ENCODE results near the gene SEPHS2. TPM values are rescaled to one million over a fixed set of nuclear protein-coding genes. Genes with fewer than 3 reads are reported as not detected.

Gene SEPHS2
- total and polyA plus RNA-seq, 4 experiments from 2014 or later = 42.0 to 65.9 (median 50.4) TPM

DNA sequence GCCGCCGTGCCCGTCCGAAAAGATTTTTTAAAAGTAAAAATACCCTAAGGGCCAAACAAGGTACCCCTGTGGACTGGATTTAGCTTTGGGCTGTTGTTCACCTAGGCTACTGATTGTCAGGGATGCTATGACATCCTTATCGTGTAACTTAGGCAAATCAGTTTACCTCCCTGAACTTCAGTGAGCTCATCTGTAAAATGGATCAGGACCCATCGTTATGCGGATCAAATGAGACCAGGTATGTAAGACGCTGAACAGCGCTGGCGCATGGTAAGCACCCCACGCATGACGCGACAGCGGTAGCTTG lies 38.9 kb downstream of the SEPHS2 start:
- peak overlapping the region; percentile 91 to 100 (median 97) for H3K4me3 Mint-ChIP-seq
- intact Hi-C loops (cut with micrococcal nuclease) = loop anchor here (1.0 to 10.0 kb wide), 4 partner anchors 28 to 282 kb away; partner anchors contain the start of genes MAPK3 and TBC1D10B
- Histone ChIP-seq H3K27ac (ENCODE audit: low read depth, low read length) (peak overlapping the region; percentile 59), H3K4me3 (ENCODE audit: low read length in 2 of 2) (peak overlapping the region; percentile 42 to 65), H3K4me1 (ENCODE audit: insufficient read depth, low read length) (peaks cover 24% of the 10 kb centered on the region), H3K27me3 (ENCODE audit: insufficient read depth, low read length) (no peaks in the 10 kb centered on the region), H3K36me3 (ENCODE audit: insufficient read depth, low read length) (no peaks in the 10 kb centered on the region), H3K9me3 (ENCODE audit: control insufficient read depth in 1 of 2, low read length in 2 of 2) (no peaks in the 10 kb centered on the region)
- H3K27ac Mint-ChIP-seq = peak overlapping the region; percentile 88 to 95 (median 93)
- ChIA-PET CTCF (ENCODE audit: partially characterized antibody) (interaction anchor here (0.6 to 5.3 kb wide), 11 partner anchors 11 to 315 kb away, joined by 3 to 41 read pairs (median 5); partner anchors contain the start of genes DCTPP1, SEPTIN1, TBC1D10B and TBX6), POLR2A (ENCODE audit: partially characterized antibody) (interaction anchor here (0.6 to 23.0 kb wide), 21 partner anchors 9 to 341 kb away, joined by 3 to 540 read pairs (median 9); partner anchors contain the start of genes ALDOA, CD2BP2, CORO1A and DCTPP1)
- H3K27me3 Mint-ChIP-seq = no peaks in the 10 kb centered on the region
- H3K4me1 Mint-ChIP-seq = peaks cover 18 to 31% (median 23%) of the 10 kb centered on the region in 4 donors
- no peak for DNase-seq
- H3K9me3 Mint-ChIP-seq = peaks cover 0 to 1% (median 0%) of the 10 kb centered on the region in 8 donors
- H3K36me3 Mint-ChIP-seq = peaks cover 0 to 3% of the 10 kb centered on the region in 2 donors

DNA sequence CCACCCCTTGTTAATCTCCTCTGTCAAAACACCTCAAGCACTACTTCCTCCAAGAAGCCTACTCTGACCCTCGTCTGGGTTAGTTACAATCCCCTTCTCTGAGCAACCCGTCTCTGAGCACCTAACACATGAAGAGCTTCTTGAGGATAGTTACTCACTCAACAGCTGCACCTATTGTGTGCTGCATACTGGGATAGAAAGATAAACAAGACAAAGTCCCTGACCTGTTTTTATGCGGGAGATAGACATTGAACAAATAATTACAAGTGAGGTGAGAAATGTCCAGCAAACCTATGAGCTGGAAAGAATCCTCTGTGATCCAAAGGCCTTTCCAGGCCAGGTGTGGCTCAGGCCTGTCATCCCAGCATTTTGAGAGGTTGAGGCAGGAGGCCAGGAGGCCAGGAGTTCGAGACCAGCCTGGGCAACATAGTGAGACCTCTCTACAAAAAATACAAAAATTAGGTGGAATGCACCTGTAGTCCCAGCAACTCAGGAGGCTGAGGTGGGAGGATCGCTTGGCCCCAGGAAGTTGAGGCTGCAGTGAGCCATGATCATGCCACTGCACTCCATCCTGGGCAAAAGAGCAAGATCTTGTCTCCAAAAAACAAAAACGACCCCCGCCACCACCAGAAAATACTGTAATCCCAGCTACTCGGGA lies 43.8 kb downstream of the SEPHS2 start:
- H3K27ac ChIP-seq (ENCODE audit: low read depth, low read length) = no peak overlapping the region
- peaks cover 23% of the 10 kb centered on the region for H3K4me1 ChIP-seq (ENCODE audit: insufficient read depth, low read length)
- Mint-ChIP-seq H3K27me3 (no peaks in the 10 kb centered on the region), H3K4me3 (peak overlapping the region; percentile 30 to 97 (median 89)), H3K27ac (peak overlapping the region in 3 of 7 donors; percentile 79 to 87 (median 80)), H3K4me1 (peaks cover 10 to 38% (median 25%) of the 10 kb centered on the region in 4 donors), H3K36me3 (peaks cover 4 to 13% of the 10 kb centered on the region in 2 donors), H3K9me3 (peaks cover 0 to under 1% (median 0%) of the 10 kb centered on the region in 8 donors)
- no peak for DNase-seq
- POLR2A ChIA-PET (ENCODE audit: partially characterized antibody) = interaction anchor here (23.0 kb wide), 1 partner anchor 20 kb away, joined by 540 read pairs; the partner anchor contains the start of gene SEPTIN1
- CTCF ChIA-PET (ENCODE audit: partially characterized antibody) = interaction anchor here (0.7 to 2.9 kb wide), 4 partner anchors 9 to 31 kb away, joined by 3 to 7 read pairs (median 4); partner anchors contain the start of gene SEPTIN1
- intact Hi-C loops (cut with micrococcal nuclease) = loop anchor here (10.0 kb wide), 1 partner anchor 277 kb away; the partner anchor contains the start of gene MAPK3
- H3K9me3 ChIP-seq (ENCODE audit: control insufficient read depth in 1 of 2, low read length in 2 of 2) = no peaks in the 10 kb centered on the region
- H3K4me3 ChIP-seq (ENCODE audit: low read length in 2 of 2) = no peak overlapping the region
- peaks cover 13% of the 10 kb centered on the region for H3K36me3 ChIP-seq (ENCODE audit: insufficient read depth, low read length)
- H3K27me3 ChIP-seq (ENCODE audit: insufficient read depth, low read length) = no peaks in the 10 kb centered on the region

DNA sequence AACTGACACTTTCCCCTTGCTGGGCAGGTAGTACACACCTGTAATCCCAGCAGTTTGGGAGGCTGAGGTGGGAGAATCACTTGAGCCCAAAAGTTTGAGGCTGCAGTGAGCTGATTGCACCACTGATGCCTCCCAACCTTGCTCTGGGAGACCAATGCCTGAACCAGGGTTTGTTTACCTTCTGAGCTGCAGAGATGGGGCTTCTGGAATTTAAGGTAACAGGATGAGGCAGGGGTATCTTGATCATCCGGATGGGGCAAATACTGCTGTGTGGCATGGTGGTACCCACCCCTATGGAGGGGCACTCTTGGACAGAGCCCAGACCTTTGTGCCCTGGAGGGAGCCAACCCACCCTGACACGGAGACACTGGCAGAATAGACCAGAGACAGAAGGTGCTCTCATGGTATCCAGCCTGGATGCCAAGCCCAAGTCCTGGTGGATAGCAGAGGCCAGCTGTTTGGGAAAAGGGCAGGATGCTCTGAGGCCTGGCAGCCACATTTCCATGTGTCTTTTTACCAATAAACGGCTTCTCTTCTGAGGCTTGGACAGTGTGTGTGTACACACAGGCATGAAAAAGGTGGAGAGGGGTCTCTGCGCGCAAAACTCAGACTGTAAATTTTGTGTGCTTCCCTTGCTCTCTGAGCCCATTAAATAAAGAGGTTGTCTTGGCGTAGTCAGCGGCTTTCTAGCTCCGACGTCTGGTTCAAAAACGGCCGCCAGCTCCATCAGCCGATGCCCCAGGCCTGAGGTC lies 46.1 kb downstream of the SEPHS2 start:
- Histone ChIP-seq H3K4me1 (ENCODE audit: insufficient read depth, low read length) (peaks cover 31% of the 10 kb centered on the region), H3K27ac (ENCODE audit: low read depth, low read length) (peak overlapping the region; percentile 46), H3K4me3 (ENCODE audit: low read length in 2 of 2) (peak overlapping the region in 1 of 2 donors; percentile 60), H3K36me3 (ENCODE audit: insufficient read depth, low read length) (peaks cover 13% of the 10 kb centered on the region), H3K27me3 (ENCODE audit: insufficient read depth, low read length) (no peaks in the 10 kb centered on the region), H3K9me3 (ENCODE audit: control insufficient read depth in 1 of 2, low read length in 2 of 2) (no peaks in the 10 kb centered on the region)
- H3K27me3 Mint-ChIP-seq = no peaks in the 10 kb centered on the region
- intact Hi-C loops (cut with micrococcal nuclease) = loop anchor here (10.0 kb wide), 1 partner anchor 275 kb away; the partner anchor contains the start of gene MAPK3
- CTCF ChIA-PET (ENCODE audit: partially characterized antibody) = interaction anchor here (0.6 to 2.8 kb wide), 3 partner anchors 10 to 82 kb away, joined by 3 to 14 read pairs (median 4); partner anchors contain the start of gene TBC1D10B
- H3K27ac Mint-ChIP-seq = peak overlapping the region; percentile 81 to 93 (median 87)
- DNase-seq = no peak
- peaks cover 5 to 17% of the 10 kb centered on the region in 2 donors for H3K36me3 Mint-ChIP-seq
- no peaks in the 10 kb centered on the region for H3K9me3 Mint-ChIP-seq
- H3K4me3 Mint-ChIP-seq = peak overlapping the region; percentile 86 to 97 (median 89)
- H3K4me1 Mint-ChIP-seq = peaks cover 14 to 47% (median 32%) of the 10 kb centered on the region in 4 donors
- POLR2A ChIA-PET (ENCODE audit: partially characterized antibody) = interaction anchor here (1.5 to 23.0 kb wide), 4 partner anchors 10 to 29 kb away, joined by 12 to 540 read pairs (median 14); partner anchors contain the start of genes SEPTIN1 and TBC1D10B

DNA sequence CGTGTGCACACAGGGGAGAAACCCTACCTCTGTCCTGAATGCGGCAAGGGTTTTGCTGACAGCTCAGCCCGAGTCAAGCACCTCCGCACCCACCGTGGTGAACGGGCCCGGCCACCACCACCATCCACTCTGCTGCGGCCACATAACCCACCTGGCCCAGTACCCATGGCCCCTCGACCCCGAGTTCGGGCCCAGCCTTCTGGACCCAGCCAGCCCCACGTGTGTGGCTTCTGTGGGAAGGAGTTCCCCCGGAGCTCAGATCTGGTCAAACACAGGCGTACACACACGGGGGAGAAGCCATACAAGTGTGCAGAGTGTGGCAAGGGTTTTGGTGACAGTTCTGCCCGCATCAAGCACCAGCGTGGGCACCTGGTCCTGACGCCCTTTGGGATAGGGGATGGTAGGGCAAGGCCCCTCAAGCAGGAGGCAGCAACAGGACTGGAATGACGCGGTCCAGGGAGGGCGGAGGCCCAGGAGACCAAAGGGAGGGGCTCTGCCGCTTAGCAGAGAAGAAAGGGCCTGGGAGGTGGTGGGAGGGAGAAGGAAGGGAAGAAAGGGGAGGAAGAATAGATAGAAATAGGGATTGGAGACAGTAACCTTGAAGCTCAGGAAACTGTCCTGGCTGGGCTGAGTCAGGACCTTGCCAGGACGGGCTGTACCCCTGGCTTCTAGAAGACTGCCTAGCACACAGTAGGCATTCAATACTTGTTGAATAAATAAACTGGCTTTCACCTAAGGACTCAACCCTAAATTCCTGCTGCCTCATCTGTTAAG lies 46.8 kb downstream of the SEPHS2 start:
- Histone ChIP-seq H3K36me3 (ENCODE audit: insufficient read depth, low read length) (peaks cover 13% of the 10 kb centered on the region), H3K4me3 (ENCODE audit: low read length in 2 of 2) (no peak overlapping the region), H3K9me3 (ENCODE audit: control insufficient read depth in 1 of 2, low read length in 2 of 2) (no peaks in the 10 kb centered on the region), H3K4me1 (ENCODE audit: insufficient read depth, low read length) (peaks cover 32% of the 10 kb centered on the region), H3K27me3 (ENCODE audit: insufficient read depth, low read length) (no peaks in the 10 kb centered on the region), H3K27ac (ENCODE audit: low read depth, low read length) (no peak overlapping the region)
- H3K9me3 Mint-ChIP-seq = no peaks in the 10 kb centered on the region
- intact Hi-C loops (cut with micrococcal nuclease) = no loop called here
- H3K27me3 Mint-ChIP-seq = no peaks in the 10 kb centered on the region
- ChIA-PET CTCF (ENCODE audit: partially characterized antibody) (interaction anchor here (0.6 to 2.8 kb wide), 3 partner anchors 10 to 83 kb away, joined by 3 to 14 read pairs (median 4); partner anchors contain the start of gene TBC1D10B), POLR2A (ENCODE audit: partially characterized antibody) (interaction anchor here (0.9 to 23.0 kb wide), 6 partner anchors 8 to 29 kb away, joined by 3 to 540 read pairs (median 12); partner anchors contain the start of genes SEPTIN1, TBC1D10B and ZNF771)
- peak overlapping the region in 5 of 7 donors; percentile 19 to 87 (median 72) for H3K27ac Mint-ChIP-seq
- H3K36me3 Mint-ChIP-seq = peaks cover 5 to 17% of the 10 kb centered on the region in 2 donors
- peaks cover 14 to 51% (median 33%) of the 10 kb centered on the region in 4 donors for H3K4me1 Mint-ChIP-seq
- no peak for DNase-seq
- peak overlapping the region in 7 of 8 donors; percentile 27 to 97 (median 60) for H3K4me3 Mint-ChIP-seq

DNA sequence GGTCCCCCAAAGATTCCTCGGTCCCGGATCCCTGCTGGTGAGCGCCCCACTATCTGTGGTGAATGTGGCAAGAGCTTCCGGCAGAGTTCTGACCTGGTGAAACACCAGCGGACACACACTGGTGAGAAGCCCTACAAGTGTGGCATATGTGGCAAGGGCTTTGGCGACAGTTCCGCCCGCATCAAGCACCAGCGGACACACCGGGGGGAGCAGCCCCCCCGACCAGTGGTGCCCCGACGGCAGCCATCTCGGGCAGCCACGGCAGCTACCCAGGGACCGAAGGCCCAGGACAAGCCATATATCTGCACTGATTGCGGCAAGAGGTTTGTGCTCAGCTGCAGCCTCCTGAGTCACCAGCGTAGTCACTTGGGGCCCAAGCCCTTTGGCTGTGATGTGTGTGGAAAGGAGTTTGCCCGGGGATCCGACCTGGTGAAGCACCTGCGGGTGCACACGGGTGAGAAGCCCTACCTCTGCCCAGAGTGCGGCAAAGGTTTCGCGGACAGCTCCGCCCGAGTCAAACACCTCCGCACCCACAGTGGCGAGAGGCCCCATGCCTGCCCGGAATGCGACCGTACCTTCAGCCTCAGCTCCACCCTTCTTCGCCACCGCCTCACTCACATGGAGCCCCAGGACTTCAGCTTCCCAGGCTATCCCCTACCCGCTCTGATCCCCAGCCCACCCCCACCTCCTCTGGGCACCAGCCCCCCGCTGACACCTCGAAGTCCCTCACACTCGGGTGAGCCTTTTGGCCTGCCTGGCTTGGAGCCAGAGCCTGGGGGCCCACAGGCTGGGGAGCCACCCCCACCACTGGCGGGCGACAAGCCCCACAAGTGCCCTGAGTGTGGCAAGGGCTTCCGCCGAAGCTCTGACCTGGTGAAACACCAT lies 47.7 kb downstream of the SEPHS2 start:
- H3K9me3 Mint-ChIP-seq = no peaks in the 10 kb centered on the region
- H3K27ac Mint-ChIP-seq = no peak overlapping the region
- Histone ChIP-seq H3K9me3 (ENCODE audit: control insufficient read depth in 1 of 2, low read length in 2 of 2) (no peaks in the 10 kb centered on the region), H3K36me3 (ENCODE audit: insufficient read depth, low read length) (peaks cover 13% of the 10 kb centered on the region), H3K4me3 (ENCODE audit: low read length in 2 of 2) (no peak overlapping the region), H3K27me3 (ENCODE audit: insufficient read depth, low read length) (no peaks in the 10 kb centered on the region), H3K4me1 (ENCODE audit: insufficient read depth, low read length) (peaks cover 32% of the 10 kb centered on the region), H3K27ac (ENCODE audit: low read depth, low read length) (no peak overlapping the region)
- CTCF ChIA-PET (ENCODE audit: partially characterized antibody) = interaction anchor here (0.6 to 5.9 kb wide), 3 partner anchors 11 to 27 kb away, joined by 3 to 33 read pairs (median 14); partner anchors contain the start of genes SEPTIN1 and TBC1D10B
- H3K27me3 Mint-ChIP-seq = no peaks in the 10 kb centered on the region
- no peak overlapping the region for H3K4me3 Mint-ChIP-seq
- POLR2A ChIA-PET (ENCODE audit: partially characterized antibody) = interaction anchor here (0.9 to 23.0 kb wide), 3 partner anchors 9 to 20 kb away, joined by 3 to 540 read pairs (median 13); partner anchors contain the start of genes SEPTIN1 and ZNF771
- DNase-seq = no peak
- H3K4me1 Mint-ChIP-seq = peaks cover 14 to 51% (median 33%) of the 10 kb centered on the region in 4 donors
- intact Hi-C loops (cut with micrococcal nuclease) = no loop called here
- H3K36me3 Mint-ChIP-seq = peaks cover 5 to 17% of the 10 kb centered on the region in 2 donors
